H1 (cell line): ENCODE data around the gene WDR90. TPM values are rescaled to one million over a fixed set of nuclear protein-coding genes. Genes with fewer than 3 reads are reported as not detected.

ENCODE experiments used
- CTCF ChIA-PET: fragments of 300-600 bp; sonication (Branson Sonifier 250); formaldehyde crosslinking; loops from one replicate; lab custom pipeline; 2021; ENCODE audit not compliant: partially characterized antibody; lab: Charles Lee
- POLR2A ChIA-PET: fragments of 300-600 bp; sonication (Branson Sonifier 250); formaldehyde crosslinking; loops from one replicate; lab custom pipeline; 2021; ENCODE audit warnings: inconsistent platforms; ENCODE audit not compliant: partially characterized antibody; lab: Charles Lee
- DNase-seq, 2 experiments: peaks; one replicate each; pipeline versions ENCODE4 v3.0.0 to v3.0.0-alpha.2; 2010 to 2022; ENCODE audit warnings: low spot score in 2 of 2, low read depth in 1 of 2, mixed read lengths in 1 of 2
- FAIRE-seq: peaks from 2 replicates; lab custom pipeline; 2011; peaks lifted over from hg19 to GRCh38; lab: Jason Lieb, UNC
- H2AFZ ChIP-seq: 2 replicates; pipeline ENCODE4 v1.8.1; 2012; ENCODE audit warnings: low read length, inconsistent platforms
- H2AK5ac ChIP-seq: 2 replicates; pipeline ENCODE4 v1.6.1; 2013; ENCODE audit warnings: low read depth, low read length
- H2BK120ac ChIP-seq: replicated peaks from 2 replicates; pipeline ENCODE3; 2013; ENCODE audit warnings: low read depth, low read length, inconsistent platforms
- H2BK12ac ChIP-seq: 2 replicates; pipeline ENCODE4 v1.6.1; 2013; ENCODE audit warnings: low read depth, low read length
- H2BK15ac ChIP-seq: 2 replicates; pipeline ENCODE4 v1.6.1; 2013; ENCODE audit warnings: low read length
- H2BK20ac ChIP-seq: 2 replicates; pipeline ENCODE4 v1.6.1; 2013; ENCODE audit warnings: low read length
- H2BK5ac ChIP-seq: 2 replicates; pipeline ENCODE4 v1.6.1; 2013; ENCODE audit warnings: low read depth, low read length
- H3K14ac ChIP-seq: 2 replicates; pipeline ENCODE4 v1.6.1; 2013; ENCODE audit warnings: inconsistent platforms; ENCODE audit not compliant: insufficient read length
- H3K18ac ChIP-seq: 2 replicates; pipeline ENCODE4 v1.6.1; 2013; ENCODE audit warnings: low read length; ENCODE audit errors: extremely low read depth
- H3K23ac ChIP-seq: 2 replicates; pipeline ENCODE4 v1.6.1; 2013; ENCODE audit warnings: inconsistent platforms; ENCODE audit not compliant: insufficient read length
- H3K23me2 ChIP-seq: 2 replicates; pipeline ENCODE4 v1.6.1; 2013; ENCODE audit warnings: low read depth, low read length
- H3K27ac ChIP-seq: 2 replicates; pipeline ENCODE4 v1.6.1; 2011; ENCODE audit warnings: low read depth, low read length, inconsistent platforms
- H3K27me3 ChIP-seq, 4 experiments: replicated peaks in 1 of 4; 1 replicate in 1 of 4; 2 replicates in 3 of 4; pipeline versions ENCODE4 v1.6.1 to v1.8.1; 2011 to 2013; ENCODE audit warnings: low read length in 3 of 4, mild to moderate bottlenecking in 3 of 4, inconsistent platforms in 2 of 4, mixed read lengths in 2 of 4, moderate library complexity in 1 of 4; ENCODE audit not compliant: control insufficient read depth in 3 of 4, insufficient read depth in 3 of 4; ENCODE audit errors: extremely low read depth in 1 of 4
- H3K36me3 ChIP-seq, 4 experiments: 2 replicates each; pipeline versions ENCODE4 v1.6.1 to v1.8.1; 2011 to 2013; ENCODE audit warnings: mild to moderate bottlenecking in 4 of 4, low read length in 3 of 4, moderate library complexity in 2 of 4, control low read depth in 1 of 4, inconsistent platforms in 1 of 4; ENCODE audit not compliant: insufficient read depth in 4 of 4, control insufficient read depth in 2 of 4
- H3K4ac ChIP-seq: replicated peaks from 2 replicates; pipeline ENCODE3; 2013; ENCODE audit warnings: low read length, low read depth, mixed read lengths, inconsistent platforms; ENCODE audit not compliant: insufficient read length
- H3K4me1 ChIP-seq, 4 experiments: replicated peaks in 1 of 4; 1 replicate in 1 of 4; 2 replicates in 3 of 4; pipeline versions ENCODE4 v1.6.1 to v1.8.1; 2011 to 2013; ENCODE audit warnings: low read length in 3 of 4, inconsistent platforms in 2 of 4, mixed read lengths in 1 of 4; ENCODE audit not compliant: insufficient read depth in 4 of 4, control insufficient read depth in 3 of 4
- H3K4me2 ChIP-seq, 2 experiments: 2 replicates each; pipeline versions ENCODE4 v1.6.1 to v1.8.1; 2011 to 2013; ENCODE audit warnings: low read depth in 2 of 2, low read length in 2 of 2, control low read depth in 1 of 2, inconsistent platforms in 1 of 2, mild to moderate bottlenecking in 1 of 2; ENCODE audit not compliant: insufficient read depth in 1 of 2
- H3K4me3 ChIP-seq, 4 experiments: fragments of 200-600, 300-600 bp in 1 of 4; sonication (generic), shearing (Covaris generic), sonication (Bioruptor Twin) in 1 of 4; 2 replicates each; pipeline versions ENCODE4 v1.5.1 to v1.8.1; 2011 to 2016; ENCODE audit warnings: low read length in 4 of 4, low read depth in 3 of 4, control low read depth in 2 of 4, inconsistent platforms in 2 of 4, mild to moderate bottlenecking in 2 of 4, mixed read lengths in 1 of 4, moderate library complexity in 1 of 4; ENCODE audit not compliant: insufficient read depth in 2 of 4; ENCODE audit errors: extremely low read depth in 1 of 4
- H3K56ac ChIP-seq: replicated peaks from 2 replicates; pipeline ENCODE3; 2013; ENCODE audit warnings: low read depth, mild to moderate bottlenecking, mixed read lengths, low read length, inconsistent platforms; ENCODE audit not compliant: insufficient read length
- H3K79me1 ChIP-seq: 2 replicates; pipeline ENCODE4 v1.6.1; 2013; ENCODE audit warnings: low read depth, low read length, control low read depth
- H3K79me2 ChIP-seq, 2 experiments: 2 replicates each; pipeline versions ENCODE4 v1.6.1 to v1.8.1; 2012 to 2013; ENCODE audit warnings: low read length in 2 of 2, mild to moderate bottlenecking in 2 of 2, inconsistent platforms in 1 of 2; ENCODE audit not compliant: insufficient read depth in 2 of 2, control insufficient read depth in 1 of 2
- H3K9ac ChIP-seq, 4 experiments: replicated peaks in 1 of 4; 1 replicate in 1 of 4; 2 replicates in 3 of 4; pipeline versions ENCODE4 v1.6.1 to v1.8.1; 2011 to 2013; ENCODE audit warnings: low read depth in 3 of 4, low read length in 3 of 4, control low read depth in 2 of 4, mild to moderate bottlenecking in 2 of 4, moderate library complexity in 2 of 4, inconsistent platforms in 1 of 4; ENCODE audit errors: extremely low read depth in 1 of 4
- H3K9me3 ChIP-seq, 2 experiments: 2 replicates each; pipeline versions ENCODE4 v1.6.1 to v1.8.1; 2012 to 2013; ENCODE audit warnings: mild to moderate bottlenecking in 2 of 2, moderate library complexity in 2 of 2, control low read depth in 1 of 2, inconsistent platforms in 1 of 2, low read depth in 1 of 2, low read length in 1 of 2, mixed read lengths in 1 of 2; ENCODE audit not compliant: insufficient read depth in 2 of 2
- H4K20me1 ChIP-seq, 2 experiments: replicated peaks in 1 of 2; 2 replicates each; pipeline versions ENCODE3 to v1.8.1; 2011 to 2013; ENCODE audit warnings: inconsistent platforms in 2 of 2, low read length in 2 of 2, mild to moderate bottlenecking in 1 of 2; ENCODE audit not compliant: insufficient read depth in 2 of 2, control insufficient read depth in 1 of 2
- H4K5ac ChIP-seq: 2 replicates; pipeline ENCODE4 v1.6.1; 2013; ENCODE audit warnings: low read length, low read depth, mixed read lengths, inconsistent platforms; ENCODE audit not compliant: insufficient read length
- H4K8ac ChIP-seq: 2 replicates; pipeline ENCODE4 v1.8.0; 2013; ENCODE audit warnings: mild to moderate bottlenecking, moderate library complexity, low read length, inconsistent platforms; ENCODE audit not compliant: insufficient read depth; ENCODE audit errors: extremely low read depth
- H4K91ac ChIP-seq: replicated peaks from 2 replicates; pipeline ENCODE3; 2013; ENCODE audit warnings: low read length, mixed read lengths, inconsistent platforms; ENCODE audit not compliant: insufficient read length
- BACH1 ChIP-seq: IDR thresholded peaks from 2 replicates; pipeline ENCODE4 v1.6.1; 2012; ENCODE audit warnings: low read length, improper control_type of control experiment
- BRCA1 ChIP-seq: IDR thresholded peaks from 2 replicates; pipeline ENCODE4 v1.6.1; 2012; ENCODE audit warnings: low read depth, low read length, improper control_type of control experiment
- CHD2 ChIP-seq: IDR thresholded peaks from 2 replicates; pipeline ENCODE4 v1.6.1; 2012; ENCODE audit warnings: low read length, improper control_type of control experiment
- FOSL1 ChIP-seq: IDR thresholded peaks from 2 replicates; pipeline ENCODE4 v1.6.1; 2011; ENCODE audit warnings: mild to moderate bottlenecking, low read depth, low read length, moderate library complexity; ENCODE audit not compliant: insufficient read depth
- JUN ChIP-seq: IDR thresholded peaks from 2 replicates; pipeline ENCODE4 v1.6.1; 2011; ENCODE audit warnings: low read depth, mild to moderate bottlenecking, improper control_type of control experiment, low read length
- JUND ChIP-seq: IDR thresholded peaks from 2 replicates; pipeline ENCODE4 v1.6.1; 2011; ENCODE audit warnings: mild to moderate bottlenecking, improper control_type of control experiment, low read length
- POU5F1 ChIP-seq: IDR thresholded peaks from 2 replicates; pipeline ENCODE4 v1.6.1; 2011; ENCODE audit warnings: low read depth, mild to moderate bottlenecking, low read length, moderate library complexity
- RNF2 ChIP-seq: fragments of 200-900, 300-1000 bp; sonication (generic); IDR thresholded peaks from 2 replicates; pipeline ENCODE4 v1.7.1; 2016; ENCODE audit warnings: borderline replicate concordance, low read depth, mild to moderate bottlenecking, antibody characterized with exemption, low read length; ENCODE audit not compliant: poor library complexity, severe bottlenecking; ENCODE audit errors: missing control alignments
- WGBS, 2 experiments: shearing (Covaris generic) in 1 of 2; methylation state at CpG; one replicate each; pipeline versions ENCODE4 v1.1.6 to v1.1.7; 2013 to 2015; ENCODE audit warnings: low lambda C conversion rate in 2 of 2, mixed read lengths in 2 of 2, inconsistent platforms in 1 of 2, low coverage in 1 of 2, missing lambda C conversion rate in 1 of 2; ENCODE audit not compliant: insufficient replicate concordance in 2 of 2, insufficient coverage in 1 of 2, insufficient read length in 1 of 2; ENCODE audit errors: extremely low coverage in 1 of 2, missing lambda C conversion rate in 1 of 2; 5-methylcytosine and 5-hydroxymethylcytosine counted together
- polyA plus RNA-seq, 7 experiments: library from polyadenylated mRNA; depleted of rRNA in 3 of 7; stranded (reverse) in 5 of 7; unstranded in 2 of 7; fragments of >200 nt in 5 of 7; fragments of 200-250 nt in 2 of 7; gene quantifications; 1 replicate in 5 of 7; 2 replicates in 1 of 7; 4 replicates in 1 of 7; pipeline versions ENCODE4 v1.2.1 to v1.2.3, GENCODE V29; 2011 to 2013; ENCODE audit warnings: missing spikeins in 2 of 7, mixed read lengths in 2 of 7
- total RNA-seq: library from RNA; stranded (reverse); fragmentation: NEBNext Ultra II Directional; extraction: Animal tissue kit (Norgen Biotek cat#: 25700); gene quantifications from 2 replicates; pipeline ENCODE4 v1.2.1, GENCODE V29; 2021
- TF ChIP-seq, protein P1 (sequence below): IDR thresholded peaks from 2 replicates; pipeline ENCODE4 v1.6.1; 2011; ENCODE audit warnings: low read depth, mild to moderate bottlenecking, low read length; ENCODE audit not compliant: insufficient read depth

Gene WDR90
- total and polyA plus RNA-seq, 2 of the 8 experiments (the other 6 are each of a cell fraction or from before 2014, with no cell fraction given), result 24.0 to 47.2 TPM

DNA sequence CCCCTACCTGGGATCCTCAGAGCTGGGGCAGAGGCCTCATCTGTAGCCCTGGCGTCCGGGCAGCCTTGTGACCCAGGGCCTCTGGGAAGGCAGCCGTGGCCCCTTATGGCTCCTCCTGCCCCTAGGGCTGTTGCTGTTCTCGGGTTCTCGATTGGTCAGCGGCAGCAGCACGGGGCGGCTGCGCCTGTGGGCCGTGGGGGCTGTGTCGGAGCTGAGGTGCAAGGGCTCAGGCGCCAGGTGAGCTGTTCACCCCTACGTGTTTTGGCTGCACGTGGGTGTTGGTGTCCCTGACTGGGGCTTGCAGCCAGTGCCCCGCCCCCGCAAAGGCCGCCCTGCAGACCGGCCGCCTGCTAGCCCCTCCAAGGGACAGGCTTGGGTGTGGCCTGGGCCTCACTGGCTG lies 12.9 kb downstream of the WDR90 start:
- no peak overlapping the region for H3K4ac ChIP-seq
- H2BK20ac ChIP-seq, result no peak overlapping the region
- H3K36me3 ChIP-seq, result peaks cover 0 to 13% (median 1%) of the 10 kb centered on the region in 4 experiments; a peak in 3 of 8 replicates
- H3K27me3 ChIP-seq, result no peaks in the 10 kb centered on the region
- H3K4me3 ChIP-seq, result no peak overlapping the region
- peaks cover 0 to 8% (median 1%) of the 10 kb centered on the region in 4 experiments; a peak in 4 of 7 replicates for H3K4me1 ChIP-seq
- TF ChIP-seq FOSL1, result no peak
- no peak for TF ChIP-seq BACH1
- TF ChIP-seq, protein P1, sequence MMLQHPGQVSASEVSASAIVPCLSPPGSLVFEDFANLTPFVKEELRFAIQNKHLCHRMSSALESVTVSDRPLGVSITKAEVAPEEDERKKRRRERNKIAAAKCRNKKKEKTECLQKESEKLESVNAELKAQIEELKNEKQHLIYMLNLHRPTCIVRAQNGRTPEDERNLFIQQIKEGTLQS, result no peak
- no peak for TF ChIP-seq JUN
- no peak for TF ChIP-seq POU5F1
- no peak for TF ChIP-seq JUND
- TF ChIP-seq RNF2, result no peak
- TF ChIP-seq BRCA1, result no peak
- TF ChIP-seq CHD2, result no peak
- no peak overlapping the region for H2BK12ac ChIP-seq
- H3K56ac ChIP-seq, result no peak overlapping the region
- H2BK120ac ChIP-seq, result no peak overlapping the region
- H3K9me3 ChIP-seq, result no peaks in the 10 kb centered on the region
- H3K23ac ChIP-seq, result no peak overlapping the region
- no peak overlapping the region for H2BK5ac ChIP-seq
- no peak overlapping the region for H4K5ac ChIP-seq
- H2AK5ac ChIP-seq, result no peak overlapping the region
- no peak overlapping the region for H4K8ac ChIP-seq
- H4K20me1 ChIP-seq, result peaks cover 0 to 3% of the 10 kb centered on the region in 2 experiments
- H3K14ac ChIP-seq, result no peak overlapping the region
- ChIA-PET POLR2A (interaction anchor here (0.6 to 17.4 kb wide), 4 partner anchors 13 to 183 kb away, joined by 3 to 214 read pairs (median 6); partner anchors contain the start of genes ANTKMT, JMJD8, RHBDL1 and STUB1), CTCF (interaction anchor here (0.7 to 11.3 kb wide), 15 partner anchors 11 to 278 kb away, joined by 3 to 104 read pairs (median 3); partner anchors contain the start of genes METTL26 and WDR90)
- no peak overlapping the region for H3K18ac ChIP-seq
- no peak overlapping the region for H3K4me2 ChIP-seq
- H4K91ac ChIP-seq, result no peak overlapping the region
- no peak overlapping the region for H3K9ac ChIP-seq
- WGBS, 2 experiments, result 96% methylated on average over 15 of the region's 19 CpGs; no CpG with 5 or more reads in 1 of the 2 experiments
- DNase-seq, result no peak
- FAIRE-seq, result no peak
- no peak overlapping the region for H3K27ac ChIP-seq
- no peaks in the 10 kb centered on the region for H3K79me1 ChIP-seq
- H3K79me2 ChIP-seq, result no peaks in the 10 kb centered on the region
- no peak overlapping the region for H2BK15ac ChIP-seq
- no peak overlapping the region for H2AFZ ChIP-seq
- H3K23me2 ChIP-seq, result no peaks in the 10 kb centered on the region
